HepG2 (cell line): Measurements from ENCODE around the gene TREX2. TPM values are rescaled to one million over a fixed set of nuclear protein-coding genes. Genes with fewer than 3 reads are reported as not detected.

Experiments
- ARID5B ChIP-seq: IDR thresholded peaks from 2 replicates; pipeline ENCODE4 v1.4.0; 2020; ENCODE audit warnings: mild to moderate bottlenecking, missing genetic modification reagents
- GABPA ChIP-seq, 2 experiments: IDR thresholded peaks; 2 replicates each; pipeline ENCODE4 v1.6.1; 2011 to 2016; ENCODE audit warnings: low read depth in 2 of 2, low read length in 1 of 2, missing biosample characterization in 1 of 2, missing genetic modification characterization in 1 of 2
- HDAC1 ChIP-seq: sonication (generic); formaldehyde crosslinking; IDR thresholded peaks from 2 replicates; pipeline ENCODE4 v1.5.1; 2020; ENCODE audit warnings: mild to moderate bottlenecking, missing genetic modification reagents
- IRF9 ChIP-seq: sonication (generic); formaldehyde crosslinking; IDR thresholded peaks from 2 replicates; pipeline ENCODE4 v1.8.0; 2022; ENCODE audit warnings: missing genetic modification reagents, mild to moderate bottlenecking, borderline replicate concordance
- MNT ChIP-seq: fragments of 450-650 bp; IDR thresholded peaks from 2 replicates; pipeline ENCODE4 v1.6.1; 2016
- MTA1 ChIP-seq: sonication (generic); formaldehyde crosslinking; IDR thresholded peaks from 2 replicates; pipeline ENCODE4 v1.4.0; 2020; ENCODE audit warnings: missing genetic modification reagents, mild to moderate bottlenecking, borderline replicate concordance
- NR2F6 ChIP-seq, 2 experiments: IDR thresholded peaks; 2 replicates each; pipeline ENCODE4 v1.6.1; 2016; ENCODE audit warnings: antibody characterized with exemption in 1 of 2, mild to moderate bottlenecking in 1 of 2
- PAXIP1 ChIP-seq: sonication (generic); formaldehyde crosslinking; conservative IDR thresholded peaks from 2 replicates; pipeline ENCODE4 v1.4.0; 2020; ENCODE audit warnings: mild to moderate bottlenecking, missing genetic modification reagents, moderate library complexity
- RXRB ChIP-seq: IDR thresholded peaks from 2 replicates; pipeline ENCODE4 v1.6.1; 2016; ENCODE audit warnings: borderline replicate concordance, missing genetic modification reagents, missing compliant biosample characterization
- TFDP2 ChIP-seq: sonication (generic); formaldehyde crosslinking; IDR thresholded peaks from 2 replicates; pipeline ENCODE4 v1.4.0; 2020; ENCODE audit warnings: missing genetic modification reagents
- THAP7 ChIP-seq: sonication (generic); formaldehyde crosslinking; IDR thresholded peaks from 2 replicates; pipeline ENCODE4 v1.8.1; 2023; ENCODE audit warnings: mild to moderate bottlenecking, missing genetic modification reagents
- ZC3H4 ChIP-seq: sonication (generic); formaldehyde crosslinking; IDR thresholded peaks from 2 replicates; pipeline ENCODE4 v1.4.0; 2020; ENCODE audit warnings: missing genetic modification reagents, borderline replicate concordance
- ZNF337 ChIP-seq: sonication (generic); formaldehyde crosslinking; IDR thresholded peaks from 2 replicates; pipeline ENCODE4 v1.5.1; 2020; ENCODE audit warnings: missing genetic modification reagents, low read depth, mild to moderate bottlenecking, borderline replicate concordance
- ZNF605 ChIP-seq: sonication (generic); formaldehyde crosslinking; IDR thresholded peaks from 2 replicates; pipeline ENCODE4 v1.8.0; 2022; ENCODE audit warnings: mild to moderate bottlenecking, missing genetic modification reagents
- ZNF614 ChIP-seq: IDR thresholded peaks from 2 replicates; pipeline ENCODE4 v1.6.1; 2018; ENCODE audit warnings: missing biosample characterization, missing genetic modification reagents, inconsistent platforms, borderline replicate concordance
- polyA plus RNA-seq, 8 experiments: library from polyadenylated mRNA; depleted of rRNA in 3 of 8; stranded (reverse) in 7 of 8; unstranded in 1 of 8; fragments of >200 nt; fragmentation: Illumina TruSeq in 4 of 8; extraction: Trizol in 4 of 8; gene quantifications; 2 replicates each; pipeline versions ENCODE4 v1.2.1 to v1.2.3, GENCODE V29; 2011 to 2016; ENCODE audit warnings: low read depth in 4 of 8, missing spikeins in 1 of 8, mixed read lengths in 1 of 8; ENCODE audit not compliant: insufficient read depth in 1 of 8
- total RNA-seq, 5 experiments: library from RNA; depleted of rRNA; stranded (reverse); fragments of >200 nt; fragmentation: Illumina TruSeq; extraction: Trizol; gene quantifications; 2 replicates each; pipeline ENCODE4 v1.2.3, GENCODE V29; 2016; ENCODE audit warnings: low read depth in 1 of 5

TREX2 gene
- total and polyA plus RNA-seq, 2 of the 13 experiments (the other 11 are each of a cell fraction or from before 2014, with no cell fraction given): 0.13 to 0.18 TPM

- TF ChIP-seq THAP7 (no peak), PAXIP1 (CRISPR knock-in tag) (peak; percentile 88), TFDP2 (peak; percentile 38; the same call in 1 of the 2 replicates), GABPA (IDR thresholded peaks at IDR 0.05; ENCODE audit: low read depth, low read length) (no peak), GABPA (CRISPR knock-in tag; IDR thresholded peaks at IDR 0.05; ENCODE audit: low read depth) (peak; percentile 59; the same call in 1 of the 2 replicates), RXRB (CRISPR knock-in tag) (peak; percentile 65; the same call in 1 of the 2 replicates), IRF9 (CRISPR knock-in tag) (no peak), ZNF337 (CRISPR knock-in tag) (no peak), MNT (no peak), HDAC1 (CRISPR knock-in tag) (peak; percentile 71; the same call in 1 of the 2 replicates), NR2F6 (IDR thresholded peaks at IDR 0.05) (peak; percentile 94), NR2F6 (CRISPR knock-in tag; IDR thresholded peaks at IDR 0.05) (peak; percentile 94), ARID5B (0 out of 2 replicates have a peak, but pooled peaks have one; percentile 14), ZNF605 (CRISPR knock-in tag) (0 out of 2 replicates have a peak, but pooled peaks have one; percentile 20), ZC3H4 (no peak), ZNF614 (CRISPR knock-in tag) (no peak), MTA1 (peak; percentile 70; the same call in 1 of the 2 replicates)
These were observed 42.5 kb upstream of the TREX2 start (continued) for GRCh38 chrX:153488231-153488914.
